GM12872 (cell line): ENCODE results near the gene BICD2.

Experiments
- TF ChIP-seq, protein P1 (sequence below): IDR thresholded peaks from 3 replicates; pipeline ENCODE4 v1.5.1; 2011; ENCODE audit warnings: low read depth, mild to moderate bottlenecking, low read length, moderate library complexity; ENCODE audit not compliant: insufficient read depth

BICD2 gene

DNA sequence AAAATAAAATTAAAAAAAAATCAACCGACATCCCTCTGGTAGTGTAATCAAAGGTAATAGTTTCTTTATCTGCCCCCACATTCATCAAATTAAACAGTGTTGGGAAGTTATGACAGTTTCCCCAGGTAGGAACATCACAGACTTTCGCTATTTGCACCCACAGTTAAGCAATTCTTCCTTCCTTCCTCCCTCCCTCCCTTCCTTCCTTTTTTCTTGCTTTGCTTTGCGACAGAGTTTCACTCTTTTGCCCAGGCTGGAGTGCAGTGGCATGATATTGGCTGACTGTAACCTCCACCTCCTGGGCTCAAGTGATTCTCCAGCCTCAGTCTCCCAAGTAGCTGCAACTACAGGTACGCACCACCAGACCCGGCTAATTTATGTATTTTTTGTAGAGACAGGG is 10.8 kb upstream of the BICD2 start:
- TF ChIP-seq, protein P1, sequence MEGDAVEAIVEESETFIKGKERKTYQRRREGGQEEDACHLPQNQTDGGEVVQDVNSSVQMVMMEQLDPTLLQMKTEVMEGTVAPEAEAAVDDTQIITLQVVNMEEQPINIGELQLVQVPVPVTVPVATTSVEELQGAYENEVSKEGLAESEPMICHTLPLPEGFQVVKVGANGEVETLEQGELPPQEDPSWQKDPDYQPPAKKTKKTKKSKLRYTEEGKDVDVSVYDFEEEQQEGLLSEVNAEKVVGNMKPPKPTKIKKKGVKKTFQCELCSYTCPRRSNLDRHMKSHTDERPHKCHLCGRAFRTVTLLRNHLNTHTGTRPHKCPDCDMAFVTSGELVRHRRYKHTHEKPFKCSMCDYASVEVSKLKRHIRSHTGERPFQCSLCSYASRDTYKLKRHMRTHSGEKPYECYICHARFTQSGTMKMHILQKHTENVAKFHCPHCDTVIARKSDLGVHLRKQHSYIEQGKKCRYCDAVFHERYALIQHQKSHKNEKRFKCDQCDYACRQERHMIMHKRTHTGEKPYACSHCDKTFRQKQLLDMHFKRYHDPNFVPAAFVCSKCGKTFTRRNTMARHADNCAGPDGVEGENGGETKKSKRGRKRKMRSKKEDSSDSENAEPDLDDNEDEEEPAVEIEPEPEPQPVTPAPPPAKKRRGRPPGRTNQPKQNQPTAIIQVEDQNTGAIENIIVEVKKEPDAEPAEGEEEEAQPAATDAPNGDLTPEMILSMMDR, result no peak

DNA sequence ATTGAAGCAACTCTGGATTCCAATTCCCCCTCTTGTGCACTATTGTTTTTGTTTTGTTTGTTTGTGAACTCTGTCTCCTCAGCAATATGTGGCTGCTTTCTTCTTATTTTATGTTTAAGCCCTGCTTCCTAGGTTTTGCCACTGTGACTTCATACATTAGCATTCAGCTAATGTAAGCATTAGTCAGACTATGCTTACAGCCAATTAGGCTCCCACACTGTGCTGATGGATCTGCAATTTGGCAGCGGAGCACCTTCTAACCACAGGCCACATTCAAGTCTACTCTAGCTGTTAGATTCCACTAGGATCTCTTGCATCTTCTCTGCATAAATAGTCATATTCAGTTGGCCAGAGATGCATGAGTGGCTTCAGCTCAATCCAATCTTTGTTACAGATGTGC is 9.6 kb upstream of the BICD2 start:
- TF ChIP-seq, protein P1, result no peak

DNA sequence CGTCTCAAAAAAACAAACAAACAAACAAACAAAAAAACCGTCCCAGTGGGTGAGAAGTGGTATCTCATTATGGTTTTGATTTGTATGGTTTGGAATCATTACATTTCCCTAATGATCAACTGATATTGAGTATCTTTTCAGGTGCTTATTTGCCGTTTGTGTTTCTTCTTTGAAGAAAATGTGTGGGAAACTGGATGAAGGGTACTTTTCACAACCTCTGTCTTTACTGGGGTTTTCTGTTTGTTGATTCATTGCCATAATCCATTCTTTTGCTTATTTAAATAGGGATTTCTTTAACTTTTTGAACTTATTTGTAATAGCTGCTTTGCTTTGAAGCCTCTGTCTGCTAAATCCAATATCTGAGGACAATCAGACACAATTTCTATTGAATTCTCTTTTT is 9.2 kb upstream of the BICD2 start:
- TF ChIP-seq, protein P1, result no peak

DNA sequence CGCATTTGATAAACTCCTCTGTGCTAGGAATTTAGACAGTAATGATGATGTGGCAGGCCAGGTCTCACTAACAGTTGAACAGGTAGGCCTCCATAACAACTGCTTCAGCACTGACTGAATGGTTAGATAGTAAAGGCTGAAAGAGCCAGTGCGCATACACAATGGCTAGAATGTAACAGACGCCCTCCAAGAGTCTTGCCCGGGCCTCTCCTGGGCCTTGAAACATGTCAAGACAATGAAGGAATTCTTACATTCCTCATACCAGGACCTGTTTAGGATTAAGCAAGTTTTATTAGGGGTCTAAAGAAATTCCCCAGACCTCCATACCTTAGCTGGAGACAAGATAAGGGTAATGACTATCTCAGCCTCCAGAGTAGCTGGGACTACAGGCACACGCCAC is 6.7 kb upstream of the BICD2 start:
- TF ChIP-seq, protein P1, result no peak

DNA sequence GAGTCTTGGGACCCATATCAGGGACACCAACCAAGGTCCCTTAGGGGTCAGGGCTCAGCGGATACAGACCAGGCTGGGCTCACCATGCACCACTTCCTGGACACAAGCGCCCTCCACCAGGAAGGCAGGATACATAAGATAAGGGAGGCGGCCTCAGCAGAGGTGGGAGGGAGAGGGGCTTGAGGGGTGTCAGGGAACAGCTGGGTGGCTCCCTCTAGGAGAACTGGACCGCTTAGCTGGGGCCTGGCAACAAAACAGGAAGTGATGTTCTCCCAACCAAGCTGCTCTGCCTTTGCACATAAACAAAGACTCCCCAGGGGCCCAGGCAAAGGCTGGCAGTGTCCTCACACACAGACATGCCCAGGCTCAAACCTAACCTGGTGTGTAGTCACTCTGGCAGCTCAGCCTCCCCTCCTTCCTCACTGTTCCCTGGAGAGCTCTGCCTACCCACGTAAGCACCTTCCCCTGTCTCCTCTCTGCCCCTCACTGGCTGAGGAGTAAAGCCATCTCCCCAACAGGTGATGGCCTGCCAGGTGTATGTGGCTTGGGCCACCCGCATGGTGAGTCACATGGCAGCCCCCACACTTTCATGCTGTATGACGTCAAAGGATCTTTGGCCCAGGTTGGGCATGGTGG is 5.8 kb upstream of the BICD2 start:
- TF ChIP-seq, protein P1, result no peak

- TF ChIP-seq, protein P1, result no peak
These were observed 5.3 kb upstream of the BICD2 start for GRCh38 chr9:92769990-92770359.

- TF ChIP-seq, protein P1, result no peak
These were observed 4.7 kb upstream of the BICD2 start for GRCh38 chr9:92769286-92769685.
